VCaP (cell line): ENCODE data around the gene DENND11.

ENCODE experiments used
- H3K27ac ChIP-seq: fragments of 450-650 bp; 2 replicates; pipeline ENCODE4 v1.5.1; 2017
- CTCF ChIP-seq: fragments of 450-650 bp; conservative IDR thresholded peaks from 2 replicates; pipeline ENCODE4 v1.5.1; 2017; ENCODE audit warnings: mild to moderate bottlenecking, moderate library complexity

Gene DENND11

GRCh38 chr7:141699860-141700259, 2.1 kb downstream of the DENND11 start:
- H3K27ac ChIP-seq, result no peak overlapping the region
- no peak for TF ChIP-seq CTCF

- no peak for TF ChIP-seq CTCF
- H3K27ac ChIP-seq, result no peak overlapping the region
Observed at GRCh38 chr7:141698247-141699015, 3.5 kb downstream of the DENND11 start.

GRCh38 chr7:141697211-141697871, 4.6 kb downstream of the DENND11 start:
- peak overlapping the region; percentile 56; the same call in 1 of the 2 replicates for H3K27ac ChIP-seq

GRCh38 chr7:141696348-141696747, 5.6 kb downstream of the DENND11 start:
- H3K27ac ChIP-seq, result peak overlapping the region; percentile 56
- no peak for TF ChIP-seq CTCF

More at GRCh38 chr7:141697211-141697871, 4.6 kb downstream of the DENND11 start:
- TF ChIP-seq CTCF, result no peak

GRCh38 chr7:141695803-141696289, 6.1 kb downstream of the DENND11 start:
- H3K27ac ChIP-seq, result peak overlapping the region; percentile 56
- no peak for TF ChIP-seq CTCF

GRCh38 chr7:141693082-141693481, 8.9 kb downstream of the DENND11 start:
- H3K27ac ChIP-seq, result no peak overlapping the region
- TF ChIP-seq CTCF, result no peak

- no peak overlapping the region for H3K27ac ChIP-seq
- no peak for TF ChIP-seq CTCF
Observed at GRCh38 chr7:141691961-141692360, 10.0 kb downstream of the DENND11 start.
